Activated CD8-positive, alpha-beta memory T cell treated with anti-CD3 and anti-CD28 coated beads for 4 hours (primary cell): ENCODE results near the gene PAPPA2.

Experiments
- DNase-seq, 2 donors: peaks; one replicate each; pipeline ENCODE4 v3.0.0-alpha.2; 2020; ENCODE audit warnings: low read depth in 2 of 2

Gene PAPPA2

GRCh38 chr1:176766779-176767178, 303.8 kb downstream of the PAPPA2 start:
- DNase-seq = no peak

- DNase-seq = no peak
Observed at GRCh38 chr1:176767714-176768136, 304.8 kb downstream of the PAPPA2 start.

GRCh38 chr1:176768532-176768931, 305.6 kb downstream of the PAPPA2 start:
- DNase-seq = no peak

- DNase-seq = no peak
Observed at GRCh38 chr1:176770066-176770465, 307.1 kb downstream of the PAPPA2 start.

GRCh38 chr1:176773038-176773437, 310.1 kb downstream of the PAPPA2 start:
- DNase-seq = no peak

GRCh38 chr1:176774224-176774623, 311.2 kb downstream of the PAPPA2 start:
- no peak for DNase-seq

- no peak for DNase-seq
Observed at GRCh38 chr1:176775378-176775777, 312.4 kb downstream of the PAPPA2 start.

- DNase-seq = no peak
Observed at GRCh38 chr1:176775996-176776395, 313.0 kb downstream of the PAPPA2 start.

- no peak for DNase-seq
Observed at GRCh38 chr1:176778056-176778455, 315.1 kb downstream of the PAPPA2 start.

GRCh38 chr1:176779992-176780328, 317.0 kb downstream of the PAPPA2 start:
- DNase-seq = no peak

- no peak for DNase-seq
Observed at GRCh38 chr1:176783309-176783708, 320.3 kb downstream of the PAPPA2 start.

- no peak for DNase-seq
Observed at GRCh38 chr1:176785056-176785455, 322.1 kb downstream of the PAPPA2 start.

- no peak for DNase-seq
Observed at GRCh38 chr1:176785791-176786190, 322.8 kb downstream of the PAPPA2 start.

GRCh38 chr1:176786274-176786673, 323.3 kb downstream of the PAPPA2 start:
- no peak for DNase-seq

- no peak for DNase-seq
Observed at GRCh38 chr1:176789571-176790090, 326.7 kb downstream of the PAPPA2 start.

GRCh38 chr1:176790786-176791185, 327.8 kb downstream of the PAPPA2 start:
- no peak for DNase-seq

GRCh38 chr1:176791906-176792305, 328.9 kb downstream of the PAPPA2 start:
- DNase-seq = no peak

GRCh38 chr1:176794897-176795508, 332.0 kb downstream of the PAPPA2 start:
- DNase-seq = no peak

- no peak for DNase-seq
Observed at GRCh38 chr1:176795929-176796328, 333.0 kb downstream of the PAPPA2 start.

- no peak for DNase-seq
Observed at GRCh38 chr1:176796583-176796982, 333.6 kb downstream of the PAPPA2 start.

- DNase-seq = no peak
Observed at GRCh38 chr1:176799327-176799726, 336.4 kb downstream of the PAPPA2 start.

- no peak for DNase-seq
Observed at GRCh38 chr1:176800978-176801513, 338.1 kb downstream of the PAPPA2 start.

GRCh38 chr1:176801514-176802020, 338.6 kb downstream of the PAPPA2 start:
- no peak for DNase-seq

GRCh38 chr1:176802316-176802715, 339.3 kb downstream of the PAPPA2 start:
- no peak for DNase-seq
